D721Med (cell line): ENCODE measurements around the gene C1orf122.

Experiments used
- DNase-seq: peaks from one replicate; pipeline ENCODE4 v3.0.0; 2011; ENCODE audit warnings: low spot score; ENCODE audit not compliant: insufficient read length
- FAIRE-seq: peaks from 2 replicates; lab custom pipeline; 2011; peaks lifted over from hg19 to GRCh38; lab: Jason Lieb, UNC
- TF ChIP-seq, protein P1 (sequence below): IDR thresholded peaks from 2 replicates; pipeline ENCODE4 v1.5.1; 2012; ENCODE audit warnings: mild to moderate bottlenecking, control low read depth; ENCODE audit not compliant: insufficient read depth; ENCODE audit errors: missing control alignments

C1orf122 gene

DNA sequence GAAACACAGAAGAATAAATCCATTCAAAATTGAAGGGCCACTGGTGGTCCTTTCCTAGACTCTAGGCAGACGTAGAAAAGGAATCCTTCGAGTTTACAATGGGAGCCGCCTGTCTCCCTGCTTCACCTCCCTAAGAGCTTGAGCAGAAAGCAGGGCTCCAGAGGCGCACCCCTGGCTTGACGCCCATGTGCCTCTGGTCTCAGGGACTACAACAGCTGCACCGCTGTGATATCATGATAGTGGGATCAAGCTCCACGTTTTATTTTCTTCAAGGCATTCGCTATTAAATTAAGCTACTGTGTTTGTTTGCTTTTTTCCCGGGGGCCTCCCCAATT is 403 bp upstream of the C1orf122 start:
- TF ChIP-seq, protein P1, sequence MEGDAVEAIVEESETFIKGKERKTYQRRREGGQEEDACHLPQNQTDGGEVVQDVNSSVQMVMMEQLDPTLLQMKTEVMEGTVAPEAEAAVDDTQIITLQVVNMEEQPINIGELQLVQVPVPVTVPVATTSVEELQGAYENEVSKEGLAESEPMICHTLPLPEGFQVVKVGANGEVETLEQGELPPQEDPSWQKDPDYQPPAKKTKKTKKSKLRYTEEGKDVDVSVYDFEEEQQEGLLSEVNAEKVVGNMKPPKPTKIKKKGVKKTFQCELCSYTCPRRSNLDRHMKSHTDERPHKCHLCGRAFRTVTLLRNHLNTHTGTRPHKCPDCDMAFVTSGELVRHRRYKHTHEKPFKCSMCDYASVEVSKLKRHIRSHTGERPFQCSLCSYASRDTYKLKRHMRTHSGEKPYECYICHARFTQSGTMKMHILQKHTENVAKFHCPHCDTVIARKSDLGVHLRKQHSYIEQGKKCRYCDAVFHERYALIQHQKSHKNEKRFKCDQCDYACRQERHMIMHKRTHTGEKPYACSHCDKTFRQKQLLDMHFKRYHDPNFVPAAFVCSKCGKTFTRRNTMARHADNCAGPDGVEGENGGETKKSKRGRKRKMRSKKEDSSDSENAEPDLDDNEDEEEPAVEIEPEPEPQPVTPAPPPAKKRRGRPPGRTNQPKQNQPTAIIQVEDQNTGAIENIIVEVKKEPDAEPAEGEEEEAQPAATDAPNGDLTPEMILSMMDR = no peak
- DNase-seq (no peak), FAIRE-seq (no peak)

DNA sequence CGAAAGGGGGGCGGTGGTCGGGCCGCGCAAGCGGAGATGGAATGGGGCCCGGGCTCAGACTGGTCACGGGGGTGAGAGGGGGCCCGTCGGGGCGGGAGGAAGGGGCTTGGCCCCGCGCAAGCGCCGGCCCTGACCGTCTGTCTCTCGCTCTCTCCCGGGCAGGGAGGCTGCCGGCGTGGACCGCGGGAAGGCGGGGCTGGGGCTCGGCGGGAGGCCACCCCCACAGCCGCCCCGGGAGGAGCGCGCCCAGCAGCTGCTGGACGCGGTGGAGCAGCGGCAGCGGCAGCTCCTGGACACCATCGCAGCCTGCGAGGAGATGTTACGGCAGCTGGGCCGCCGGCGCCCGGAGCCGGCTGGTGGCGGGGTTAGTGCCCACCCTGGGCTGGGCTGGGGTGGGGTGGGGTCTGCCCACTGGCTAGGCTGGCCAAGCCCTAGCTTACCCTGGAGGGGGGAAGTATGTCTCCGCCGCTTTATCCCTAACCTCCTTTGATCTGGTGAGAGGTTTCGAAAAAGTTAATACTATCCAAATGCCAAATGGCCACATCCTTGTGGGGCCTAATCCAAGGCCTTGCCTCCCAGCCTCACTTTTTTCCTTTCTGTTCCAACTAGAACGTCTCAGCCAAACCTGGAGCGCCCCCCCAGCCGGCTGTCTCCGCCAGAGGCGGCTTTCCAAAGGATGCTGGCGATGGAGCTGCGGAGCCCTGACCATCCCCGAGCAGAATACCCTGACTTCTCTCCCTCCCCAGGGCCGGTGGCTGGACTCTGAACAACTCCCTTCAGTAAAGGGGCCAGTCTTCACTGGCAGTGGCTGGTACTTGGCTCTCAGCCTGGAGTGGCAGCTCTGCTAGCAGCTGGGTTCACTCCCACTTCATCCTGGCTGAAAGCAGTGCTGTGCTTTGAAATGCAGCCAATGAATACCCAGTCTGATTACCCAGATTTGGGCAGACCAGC is 1.1 kb downstream of the C1orf122 start:
- FAIRE-seq (no peak), DNase-seq (peak; percentile 77)
- TF ChIP-seq, protein P1 = no peak

DNA sequence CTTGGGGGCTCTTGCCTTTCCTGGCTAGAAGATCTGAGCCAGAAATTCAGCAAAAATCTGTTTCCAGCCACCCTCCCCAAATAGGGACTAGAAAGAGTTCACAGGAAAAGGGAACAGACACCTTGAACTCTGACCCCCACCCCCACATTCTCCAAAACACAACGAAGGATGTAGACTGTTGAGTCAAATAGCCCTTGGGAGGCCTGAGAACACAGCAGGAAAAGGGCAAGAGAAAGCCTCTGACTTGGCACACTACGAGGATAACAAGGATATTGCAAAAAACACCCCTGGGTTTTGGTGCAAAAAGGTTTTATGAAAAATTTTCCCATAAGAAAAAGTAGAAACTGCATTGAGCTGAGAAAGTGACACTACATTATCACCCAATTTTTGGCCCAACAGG is 2.4 kb downstream of the C1orf122 start:
- no peak for FAIRE-seq

DNA sequence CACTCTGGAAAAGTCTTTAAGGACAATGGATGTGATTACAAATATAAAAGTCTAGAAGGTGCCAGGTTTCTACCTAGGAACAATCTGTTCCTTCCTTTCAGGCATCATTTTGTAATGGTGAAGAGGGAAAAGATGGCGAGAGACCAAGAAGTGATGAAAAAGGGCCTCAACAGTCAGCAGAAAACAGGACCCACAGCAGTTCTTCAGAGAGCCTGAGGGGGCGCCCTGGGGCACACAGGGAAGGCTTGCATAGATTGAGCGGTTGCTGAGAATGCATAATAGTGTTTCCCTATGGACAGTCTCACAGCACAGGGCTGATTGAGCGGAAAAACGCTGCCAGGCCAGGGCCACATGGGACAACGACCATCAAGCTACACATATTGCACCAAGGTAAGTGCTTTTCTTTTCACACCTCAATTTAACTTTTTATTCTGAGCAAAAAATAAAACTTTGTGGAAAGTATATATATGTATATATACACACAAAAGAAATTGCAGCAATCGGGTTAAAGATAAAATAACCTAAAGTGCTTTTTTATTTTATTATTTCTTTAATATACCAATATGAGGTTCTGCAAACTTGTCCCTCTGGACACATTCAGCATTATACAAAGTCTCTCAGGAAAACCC is 3.6 kb downstream of the C1orf122 start:
- no peak for FAIRE-seq
- TF ChIP-seq, protein P1 = peak; percentile 81
- no peak for DNase-seq

More for the DNA sequence above, 2.4 kb downstream of the C1orf122 start:
- DNase-seq = no peak
- TF ChIP-seq, protein P1 = no peak

- TF ChIP-seq, protein P1 = no peak
- DNase-seq (no peak), FAIRE-seq (no peak)
Observed at GRCh38 chr1:37813529-37814145, 6.0 kb downstream of the C1orf122 start.

- TF ChIP-seq, protein P1 = no peak
- no peak for DNase-seq
- no peak for FAIRE-seq
Observed at GRCh38 chr1:37814252-37814651, 6.7 kb downstream of the C1orf122 start.
